DLD1 (cell line): ENCODE results near the gene TP63.
"Not testable (repeated sequence)": the region's sequence is repeated elsewhere in the genome, so short reads cannot be mapped to it uniquely, and the experiment has no call there.

Experiments
- in situ Hi-C: cut with HindIII; loops from 2 replicates; pipeline ENCODE4 v1.10.0; 2017; ENCODE audit warnings: low sequenced_read_pairs

The TP63 gene

DNA sequence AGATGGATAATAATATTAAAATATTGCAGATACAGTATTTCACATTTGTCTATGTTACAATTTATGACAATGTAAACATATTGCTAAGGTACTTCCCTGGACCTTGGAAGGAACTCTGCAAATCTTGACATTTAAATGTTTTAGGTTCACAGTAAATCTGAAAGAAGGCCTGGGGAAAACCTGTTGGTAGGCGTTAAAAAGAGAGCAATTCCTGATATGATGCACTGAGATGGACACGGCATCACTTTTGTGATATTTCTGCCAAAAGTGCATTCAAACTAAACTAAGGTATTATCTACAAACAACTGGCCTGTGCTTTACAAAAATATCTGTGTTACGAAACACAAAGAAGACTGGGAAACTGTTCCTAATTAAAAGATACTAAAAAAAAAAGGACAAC, 6.1 kb upstream of the TP63 start:
- in situ Hi-C loops: no loop called here

DNA sequence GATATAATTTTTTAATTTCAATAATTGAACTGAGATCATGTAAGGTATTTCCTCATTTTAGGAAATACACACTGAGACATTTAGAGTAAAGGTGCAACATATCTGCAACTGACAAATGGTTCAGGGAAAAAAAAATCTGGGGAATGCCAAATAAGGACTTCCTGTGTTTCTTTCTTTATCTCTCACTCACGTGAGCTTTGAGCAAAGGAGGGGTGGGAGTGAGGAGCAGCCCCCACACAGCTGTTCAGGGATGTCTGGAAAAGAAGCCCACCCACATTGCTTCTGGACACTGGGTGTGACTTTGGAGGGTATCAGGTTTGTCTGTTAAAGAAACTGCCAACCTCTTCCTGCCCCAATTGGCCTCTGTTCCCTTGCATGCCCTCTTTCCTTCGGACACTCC, 5.6 kb upstream of the TP63 start:
- in situ Hi-C loops: no loop called here

DNA sequence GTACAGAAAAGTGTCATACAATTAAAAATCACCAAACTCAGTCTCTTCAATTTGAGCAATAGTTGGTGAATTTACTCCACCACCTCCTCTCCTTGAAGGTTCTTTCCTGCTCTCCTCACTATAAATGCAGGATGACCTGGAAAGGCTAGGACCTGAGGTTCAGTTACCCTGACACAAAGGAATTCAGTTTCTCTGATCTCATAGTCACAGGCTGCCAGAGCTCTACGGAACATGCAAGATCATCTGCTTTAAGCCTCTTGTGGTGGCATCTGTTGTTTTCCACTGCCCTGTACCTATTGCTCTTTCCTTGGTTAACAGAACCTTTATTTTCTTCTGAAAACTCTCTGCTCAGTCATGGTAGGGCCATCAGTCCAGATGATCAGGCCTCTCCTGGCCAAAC, 4.9 kb upstream of the TP63 start:
- in situ Hi-C loops: no loop called here

DNA sequence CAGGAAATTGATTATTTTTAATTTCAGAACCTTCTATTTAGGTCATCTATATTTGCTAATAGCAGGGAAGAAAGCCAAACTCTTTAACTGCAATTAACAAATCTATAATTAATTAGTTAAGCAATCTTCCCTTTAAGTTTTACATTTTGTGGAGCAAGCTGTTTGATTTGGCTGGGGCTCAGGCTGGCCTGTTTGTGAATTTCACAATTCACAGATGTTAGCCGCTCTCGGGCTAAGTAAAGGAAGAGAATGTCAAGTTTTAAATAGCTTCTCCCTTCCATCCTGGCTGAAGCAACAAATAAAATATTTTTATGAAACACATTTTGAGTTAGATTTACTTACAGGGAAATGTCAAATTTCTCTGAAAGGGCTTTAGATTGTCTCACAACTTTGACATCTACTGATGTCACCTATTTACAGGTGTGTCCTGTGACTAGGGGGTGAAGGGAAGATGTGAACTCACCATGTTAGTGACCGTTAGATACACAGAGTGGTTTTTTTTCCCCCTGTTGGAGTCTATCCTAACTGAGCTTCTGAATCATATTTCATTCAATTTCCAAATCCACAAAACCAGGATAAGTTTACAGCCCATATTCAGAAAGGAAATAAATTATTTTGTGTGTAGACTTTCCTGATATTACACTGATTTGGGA, 1.3 kb upstream of the TP63 start:
- in situ Hi-C loops: no loop called here

DNA sequence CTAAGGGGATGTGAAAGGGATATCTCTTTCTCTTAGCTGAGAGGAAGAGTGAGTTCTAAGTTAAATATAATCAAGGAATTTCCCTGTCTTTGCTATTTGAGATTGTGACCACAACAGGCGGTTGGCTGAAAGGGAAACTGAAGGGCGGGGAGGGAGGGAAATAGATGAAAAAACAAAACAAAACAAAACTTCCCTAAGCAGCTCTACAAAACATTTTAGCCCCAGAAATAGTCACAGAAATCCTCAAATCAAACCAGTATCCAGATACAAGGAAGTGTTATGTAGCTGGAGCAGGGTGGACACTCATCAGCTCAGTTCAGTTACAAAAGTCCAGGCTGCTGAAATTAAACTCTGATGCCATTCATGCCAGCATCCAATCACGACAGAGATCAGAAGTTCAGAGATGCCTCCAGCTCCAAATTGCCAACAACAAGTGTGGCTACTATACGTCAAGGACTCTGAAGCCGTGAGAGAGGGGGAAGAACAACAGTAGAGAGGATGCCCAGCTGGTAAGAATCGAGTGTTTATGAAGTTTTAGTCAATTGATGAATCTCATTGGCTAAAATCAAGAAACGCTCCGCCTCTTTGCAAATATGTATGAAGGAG, 319 bp upstream of the TP63 start:
- in situ Hi-C loops: no loop called here

DNA sequence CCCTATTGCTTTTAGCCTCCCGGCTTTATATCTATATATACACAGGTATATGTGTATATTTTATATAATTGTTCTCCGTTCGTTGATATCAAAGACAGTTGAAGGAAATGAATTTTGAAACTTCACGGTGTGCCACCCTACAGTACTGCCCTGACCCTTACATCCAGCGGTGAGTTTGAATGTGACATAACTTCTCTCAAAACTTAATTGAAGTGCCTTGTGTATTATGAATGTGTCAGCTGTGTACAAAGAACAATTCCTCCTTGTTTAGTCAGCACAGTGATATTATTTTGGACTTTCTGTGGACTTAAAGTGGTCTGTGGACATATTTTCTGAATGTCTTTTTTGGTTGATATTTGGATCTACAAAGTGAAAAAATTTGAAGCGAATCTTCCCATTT, 220 bp downstream of the TP63 start:
- in situ Hi-C loops: no loop called here

DNA sequence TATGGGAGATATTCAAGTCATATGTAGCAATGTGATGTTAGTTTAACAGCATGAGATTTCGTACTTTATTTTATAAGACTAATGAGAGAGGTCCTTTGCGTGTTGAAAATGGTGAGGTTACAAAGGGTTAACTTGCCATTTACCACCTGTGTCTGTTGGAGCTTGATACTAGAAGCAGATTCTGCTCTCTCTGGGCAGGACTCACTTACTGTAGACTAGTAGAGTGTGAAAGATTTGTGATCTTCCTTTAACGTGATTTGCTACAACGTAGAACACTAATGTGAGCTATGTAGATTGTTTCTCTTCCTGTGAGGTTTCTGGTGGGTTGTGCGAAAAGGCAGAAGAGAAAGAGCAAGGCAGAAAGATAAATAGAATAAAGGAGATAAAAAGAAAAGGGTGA, 1.1 kb downstream of the TP63 start:
- in situ Hi-C loops: no loop called here

DNA sequence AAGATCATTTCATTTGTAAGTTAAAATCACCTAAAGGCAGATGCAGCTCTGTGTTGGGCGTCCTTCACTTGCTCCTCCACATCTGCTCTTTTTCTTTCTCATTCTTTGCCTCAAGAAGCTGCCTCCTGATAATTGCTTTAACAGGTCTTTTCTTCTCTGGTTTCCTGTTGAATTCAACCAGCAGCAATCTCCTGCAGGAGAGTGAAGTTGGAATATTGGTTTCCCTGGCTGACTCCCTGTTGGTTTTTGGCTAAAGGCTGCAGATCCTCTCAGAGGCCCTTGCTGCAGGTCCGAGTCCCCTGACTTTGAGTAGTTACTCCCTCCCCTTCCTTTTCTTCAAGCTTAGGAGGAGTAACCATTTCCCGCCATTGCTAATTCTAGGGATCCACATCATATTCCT, 4.2 kb downstream of the TP63 start:
- in situ Hi-C loops: no loop called here

DNA sequence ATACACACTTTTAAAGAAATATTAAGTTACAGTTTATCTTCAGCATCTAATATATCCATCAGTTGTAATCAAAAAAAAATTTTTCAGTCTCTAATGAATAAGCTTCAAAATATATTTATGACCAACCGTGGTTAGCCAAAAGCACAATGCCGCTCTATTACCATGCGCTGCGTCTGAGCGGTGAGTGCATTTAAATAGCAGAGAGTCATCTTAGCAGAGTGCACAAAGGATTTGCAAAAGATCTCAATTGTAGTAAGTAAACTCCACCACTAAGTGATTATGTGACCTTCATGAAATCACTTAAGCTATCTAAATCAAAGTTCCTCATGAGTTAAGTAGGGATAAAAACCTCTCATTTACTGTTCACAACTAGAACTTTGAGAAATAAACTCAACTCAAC, 4.9 kb downstream of the TP63 start:
- in situ Hi-C loops: no loop called here

DNA sequence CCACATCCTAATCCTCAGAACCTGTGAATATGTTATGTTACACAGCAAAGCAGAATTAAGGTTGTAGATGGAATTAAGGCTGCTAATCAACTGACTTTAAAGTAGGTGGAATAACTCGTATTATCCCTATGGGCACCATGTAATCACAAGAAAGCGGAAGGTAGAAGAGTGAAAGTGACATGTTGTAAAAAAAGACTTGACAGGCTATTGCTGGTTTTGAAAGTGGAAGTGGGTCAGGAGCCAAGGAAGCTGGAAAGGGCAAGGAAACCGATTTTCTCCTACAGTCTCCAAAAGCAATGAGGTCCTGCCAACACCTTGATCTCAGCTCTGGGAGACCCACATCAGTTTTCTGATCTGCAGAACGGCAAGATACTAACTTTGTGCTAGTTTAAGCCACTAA, 6.6 kb downstream of the TP63 start:
- in situ Hi-C loops: no loop called here

DNA sequence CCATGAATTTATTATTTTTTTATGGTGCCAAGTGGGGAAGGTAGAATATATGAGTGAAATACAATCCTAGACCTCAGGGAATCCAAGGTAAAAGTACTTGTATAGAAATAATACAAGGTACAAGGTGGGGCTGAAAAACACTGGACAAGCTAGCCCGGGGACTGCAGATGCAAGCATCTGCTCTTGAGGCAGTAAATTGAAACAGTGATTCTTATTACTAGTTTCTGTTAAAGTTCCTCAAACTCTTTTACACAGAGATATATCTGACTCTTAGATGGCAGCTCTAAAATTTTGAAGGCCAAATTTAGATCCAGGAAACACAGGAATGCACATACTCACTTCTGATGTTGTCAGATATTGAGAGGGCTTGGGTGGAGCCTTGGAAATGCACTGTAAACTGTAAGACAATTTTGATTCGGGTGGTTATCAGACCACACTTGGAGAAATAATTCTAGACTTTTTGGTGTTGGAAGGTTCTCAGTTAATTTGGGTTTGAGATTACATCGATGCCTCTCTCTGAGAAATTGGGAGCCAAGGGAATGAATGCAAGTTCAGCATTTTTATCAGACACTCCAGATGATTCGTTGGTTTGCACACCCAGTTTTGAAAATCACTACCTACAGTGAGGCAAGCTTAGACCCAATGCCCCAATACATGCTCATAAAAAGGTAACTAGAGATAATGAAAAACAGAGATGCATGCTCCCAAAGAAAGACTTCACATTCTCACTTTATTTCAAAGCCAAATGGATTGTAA, 7.3 kb downstream of the TP63 start:
- in situ Hi-C loops: no loop called here

DNA sequence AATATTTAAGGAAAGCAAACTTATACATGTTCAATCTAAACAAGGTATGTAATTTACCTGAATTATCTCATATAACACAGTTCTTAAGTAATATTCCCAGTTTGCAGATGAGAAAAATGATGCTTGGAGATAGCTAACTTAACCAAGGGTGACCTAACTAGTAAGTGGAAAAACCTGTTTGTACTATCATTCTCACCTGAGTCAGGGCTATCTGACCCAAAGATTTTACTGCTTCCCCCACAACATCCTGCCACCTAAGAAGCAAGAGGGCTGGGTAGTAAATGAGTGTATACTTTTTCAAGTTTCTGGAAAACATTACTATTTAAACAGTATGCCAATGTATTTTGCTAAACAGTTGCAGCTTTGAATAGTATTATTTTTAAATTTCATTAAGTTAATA, 10.6 kb downstream of the TP63 start:
- in situ Hi-C loops: no loop called here

DNA sequence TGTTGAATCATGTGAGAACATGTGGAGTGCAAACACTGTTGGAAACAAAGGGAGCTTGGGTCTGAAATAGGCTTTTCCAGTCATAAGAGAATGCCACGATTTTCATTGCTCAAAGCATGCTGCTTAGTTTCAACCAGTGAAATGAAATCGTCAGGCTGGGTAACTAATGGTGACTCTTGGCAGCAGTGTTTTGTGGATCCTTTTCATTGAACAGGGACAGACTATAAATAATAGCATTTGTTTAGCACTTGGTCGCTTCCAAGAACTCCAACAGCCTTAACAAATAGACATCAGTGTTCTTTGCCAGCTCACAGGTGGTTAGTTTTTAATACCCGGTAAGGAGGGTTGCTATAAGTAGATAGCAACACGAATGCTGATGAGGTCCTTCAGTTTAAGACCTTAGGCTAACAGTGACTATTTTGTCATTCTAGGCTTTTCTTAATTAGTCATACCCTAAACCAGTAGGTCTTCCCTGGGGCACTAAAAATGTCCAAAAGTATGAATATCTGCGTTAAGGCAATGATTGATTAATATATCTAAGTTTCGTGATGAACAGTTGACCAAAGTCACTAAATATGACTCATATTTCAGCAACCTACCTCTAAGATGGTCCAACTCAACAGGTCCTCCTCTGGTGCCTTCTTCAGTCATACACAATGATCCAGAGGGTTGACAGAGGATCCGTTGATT, 15.8 kb downstream of the TP63 start:
- in situ Hi-C loops: no loop called here

DNA sequence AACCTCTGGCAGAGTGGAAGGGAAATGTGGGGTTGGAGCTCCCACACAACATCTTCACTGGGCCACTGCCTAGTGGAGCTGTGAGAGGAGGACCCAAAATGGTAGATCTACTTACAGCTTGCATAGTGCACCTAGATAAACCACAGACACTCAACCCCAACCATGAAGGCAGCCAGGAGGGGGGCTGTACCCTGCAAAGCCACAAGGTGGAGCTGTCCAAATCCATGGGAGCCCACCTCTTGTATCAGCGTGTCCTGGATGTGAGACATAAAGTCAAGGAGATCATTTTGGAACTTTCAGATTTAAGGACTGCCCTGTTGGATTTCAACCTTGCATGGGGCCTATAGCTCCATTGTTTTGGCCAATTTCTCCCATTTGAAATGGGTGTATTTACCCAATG, 20.9 kb downstream of the TP63 start:
- in situ Hi-C loops: no loop called here

DNA sequence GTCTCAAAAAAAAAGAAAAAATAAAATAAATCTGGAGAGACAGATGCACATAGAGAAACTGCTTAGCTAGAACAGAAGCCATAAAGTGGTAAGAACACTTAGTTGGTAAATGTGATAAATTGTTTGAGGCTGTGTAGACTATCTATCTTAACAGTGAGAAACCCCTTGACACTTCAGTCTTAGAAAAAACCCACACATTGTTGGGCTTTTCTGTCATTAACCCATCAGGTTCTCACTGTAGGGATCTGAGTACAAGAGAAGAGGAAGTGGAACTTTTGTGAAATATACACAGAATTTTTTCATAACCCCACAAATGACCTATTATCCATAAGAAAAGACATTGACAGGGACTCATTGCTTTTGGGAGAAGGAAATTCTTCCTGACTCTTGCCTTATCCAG, 24.4 kb downstream of the TP63 start:
- in situ Hi-C loops: no loop called here

DNA sequence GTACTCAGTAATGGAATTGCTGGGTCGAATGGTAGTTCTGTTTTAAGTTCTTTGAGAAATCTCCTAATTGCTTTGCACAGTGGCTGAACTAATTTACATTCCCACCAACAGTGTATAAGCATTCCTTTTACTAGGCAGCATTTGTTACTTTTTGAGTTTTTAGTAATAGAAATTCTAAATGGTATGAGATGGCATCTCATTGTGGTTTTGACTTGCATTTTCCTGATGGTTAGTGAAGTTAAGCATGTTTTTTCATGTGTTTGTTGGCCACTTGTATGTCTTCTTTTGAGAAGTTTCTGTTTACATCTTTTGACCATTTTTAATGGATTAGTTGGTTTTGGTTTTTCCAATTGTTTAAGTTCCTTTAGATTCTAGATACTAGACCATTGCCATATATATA, 28.4 kb downstream of the TP63 start:
- in situ Hi-C loops: no loop called here

DNA sequence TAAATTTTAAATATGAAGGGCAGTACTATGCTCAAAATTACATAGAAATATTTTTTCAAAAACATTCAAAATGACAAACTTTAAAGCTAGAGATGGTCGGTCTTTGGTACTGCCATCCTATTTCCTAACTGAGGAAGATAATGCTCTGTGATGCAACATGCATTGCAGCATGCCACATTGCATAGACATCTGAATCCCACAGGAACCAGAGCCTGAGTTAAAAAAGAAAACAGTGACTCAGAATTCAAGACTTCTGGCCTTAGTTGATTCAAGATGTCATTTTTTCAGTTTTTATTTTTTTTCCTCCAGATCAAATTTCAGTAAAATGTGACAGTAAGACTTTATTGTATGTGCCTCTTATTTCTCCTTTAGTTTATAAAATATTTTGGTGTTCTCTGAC, 33.1 kb downstream of the TP63 start:
- in situ Hi-C loops: no loop called here

DNA sequence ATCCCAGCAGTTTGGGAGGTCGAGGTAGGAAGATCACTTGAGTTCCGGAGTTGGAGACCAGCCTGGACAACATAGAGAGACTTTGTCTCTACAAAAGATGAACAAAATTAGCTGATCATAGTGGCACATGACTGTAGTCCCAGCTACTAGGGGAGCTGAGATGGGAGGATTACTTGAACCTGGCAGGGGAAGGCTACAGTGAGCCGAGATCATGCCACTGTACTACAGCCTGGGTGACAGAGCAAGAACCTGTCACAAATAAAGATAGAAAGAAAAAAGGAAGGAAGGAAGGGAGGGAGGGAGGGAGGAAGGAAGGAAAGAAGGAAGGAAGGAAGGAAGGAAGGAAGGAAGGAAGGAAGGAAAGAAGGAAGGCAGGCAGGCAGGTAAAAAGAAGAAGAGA, 41.2 kb downstream of the TP63 start:
- in situ Hi-C loops: not testable (repeated sequence)

DNA sequence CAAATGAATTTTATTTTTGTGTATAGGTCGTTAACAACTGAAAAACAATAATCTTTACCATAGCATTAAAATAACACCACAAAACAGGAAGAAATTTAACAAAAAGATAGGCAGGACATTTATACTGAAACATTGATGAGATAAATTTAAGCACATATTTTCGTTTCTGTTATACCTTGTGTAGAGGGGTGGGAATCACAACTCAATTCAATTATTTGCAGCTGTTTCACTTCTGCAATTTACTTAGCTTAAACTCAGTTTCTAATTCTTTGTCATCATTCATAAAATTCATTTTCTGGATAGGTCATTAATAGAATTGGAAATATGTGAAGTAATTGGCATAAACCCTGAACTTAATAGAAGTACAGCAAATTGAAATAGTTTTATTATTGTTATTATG, 42.3 kb downstream of the TP63 start:
- in situ Hi-C loops: no loop called here

DNA sequence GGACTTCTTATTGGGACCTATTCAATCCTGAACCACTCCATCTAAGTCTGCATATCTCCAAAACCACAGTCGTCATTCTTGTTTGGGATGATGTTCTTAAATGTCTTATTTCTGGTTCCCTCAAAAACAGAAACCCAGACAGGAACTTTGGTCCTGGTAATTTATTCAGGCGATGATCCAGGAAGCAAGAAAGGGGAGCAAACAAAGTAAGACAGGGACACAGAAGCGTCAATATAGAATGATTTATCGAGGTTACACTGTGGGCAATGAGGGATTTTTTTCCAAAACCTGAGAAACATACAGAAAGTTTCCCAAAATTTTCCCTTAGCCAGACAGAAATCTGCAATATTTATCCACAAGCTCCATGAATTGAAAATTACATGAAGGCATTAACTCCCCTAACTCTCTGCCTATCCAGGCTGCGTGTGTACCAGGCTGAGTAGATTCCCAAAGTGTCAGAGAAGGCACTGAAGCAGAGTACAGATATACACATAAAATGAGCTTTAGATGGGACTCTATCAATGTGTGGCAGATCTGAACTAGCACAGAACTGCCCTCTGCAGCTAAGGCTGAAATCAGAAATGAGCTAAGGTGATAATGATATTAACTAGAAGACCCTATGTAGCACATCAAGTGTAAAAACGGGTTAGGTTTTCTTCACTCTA, 43.2 kb downstream of the TP63 start:
- in situ Hi-C loops: no loop called here

DNA sequence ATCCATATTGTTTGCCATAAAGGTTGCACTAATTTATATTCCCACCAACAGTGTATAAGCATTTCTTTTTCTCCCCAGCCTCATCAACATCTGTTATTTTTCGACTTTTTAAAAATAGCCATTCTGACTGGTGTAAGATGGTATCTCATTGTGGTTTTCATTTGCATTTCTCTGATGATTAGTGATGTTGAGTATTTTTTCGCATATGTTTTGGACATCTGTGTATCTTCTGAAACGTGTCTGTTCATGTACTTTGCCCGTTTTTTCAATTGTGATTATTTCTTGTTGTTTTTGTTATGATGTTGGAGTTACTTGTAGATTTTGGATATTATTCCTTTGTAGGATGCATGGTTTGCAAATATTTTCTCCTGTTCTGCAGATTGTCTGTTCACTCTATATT, 46.5 kb downstream of the TP63 start:
- in situ Hi-C loops: no loop called here
